ENCODE results near the gene ADGRB2. TPM values are rescaled to one million over a fixed set of nuclear protein-coding genes. Genes with fewer than 3 reads are reported as not detected.

Gene ADGRB2
- total RNA-seq, 6 experiments from 2014 or later, result 0.06 TPM; not detected in 4

GRCh38 chr1:31706384-31707058 lies 57.6 kb downstream of the ADGRB2 start:
- no peaks in the 10 kb centered on the region for H3K27me3 ChIP-seq
- H3K36me3 ChIP-seq, result no peaks in the 10 kb centered on the region
- intact Hi-C loops (cut with DNase I), result no loop called here
- DNase-seq (no peak), ATAC-seq (no peak)
- no peak overlapping the region for H3K27ac ChIP-seq
- peaks cover 0 to 17% (median 4%) of the 10 kb centered on the region in 4 donors for H3K4me1 ChIP-seq
- TF ChIP-seq POLR2A (IDR thresholded peaks at IDR 0.05), result no peak
- no peak for TF ChIP-seq CTCF (IDR thresholded peaks at IDR 0.05)
- no peak overlapping the region for H3K4me3 ChIP-seq
- 58% methylated on average over 2 of the region's 15 CpGs for WGBS (ENCODE audit: insufficient coverage, low coverage, low lambda C conversion rate, missing lambda C conversion rate)
- no peaks in the 10 kb centered on the region for H3K9me3 ChIP-seq

- H3K36me3 ChIP-seq, result no peaks in the 10 kb centered on the region
- WGBS (ENCODE audit: insufficient coverage, low coverage, low lambda C conversion rate, missing lambda C conversion rate), result 33% methylated on average over 9 of the region's 23 CpGs
- peaks cover 0 to 29% (median 8%) of the 10 kb centered on the region in 4 donors for H3K4me1 ChIP-seq
- no peaks in the 10 kb centered on the region for H3K27me3 ChIP-seq
- H3K4me3 ChIP-seq, result peak overlapping the region in 1 of 3 donors; percentile 21
- DNase-seq (peak; percentile 56 to 68 (median 65)), ATAC-seq (peak; percentile 12 to 42 (median 38))
- intact Hi-C loops (cut with DNase I), result no loop called here
- peak in 3 of 4 donors; percentile 15 to 24 (median 17) for TF ChIP-seq CTCF (IDR thresholded peaks at IDR 0.05)
- TF ChIP-seq POLR2A (IDR thresholded peaks at IDR 0.05), result no peak
- H3K9me3 ChIP-seq, result no peaks in the 10 kb centered on the region
- no peak overlapping the region for H3K27ac ChIP-seq
Observed at GRCh38 chr1:31705080-31705866, 58.9 kb downstream of the ADGRB2 start.

- H3K36me3 ChIP-seq, result no peaks in the 10 kb centered on the region
- H3K9me3 ChIP-seq, result no peaks in the 10 kb centered on the region
- 8% methylated on average over 11 of the region's 19 CpGs for WGBS (ENCODE audit: insufficient coverage, low coverage, low lambda C conversion rate, missing lambda C conversion rate)
- intact Hi-C loops (cut with DNase I), result no loop called here
- H3K4me1 ChIP-seq, result peaks cover 0 to 29% (median 8%) of the 10 kb centered on the region in 4 donors
- DNase-seq, result peak in 1 of 3 donors; percentile 62
- no peaks in the 10 kb centered on the region for H3K27me3 ChIP-seq
- TF ChIP-seq POLR2A (IDR thresholded peaks at IDR 0.05), result no peak
- no peak for TF ChIP-seq CTCF (IDR thresholded peaks at IDR 0.05)
- H3K4me3 ChIP-seq, result peak overlapping the region in 2 of 3 donors; percentile 18 to 21
- ATAC-seq, result peak; percentile 63 to 73 (median 68)
- H3K27ac ChIP-seq, result no peak overlapping the region
Observed at GRCh38 chr1:31704271-31705079, 59.7 kb downstream of the ADGRB2 start.

GRCh38 chr1:31703431-31704270 lies 60.5 kb downstream of the ADGRB2 start, which contains the start of gene COL16A1:
Gene COL16A1, minus strand, starts transcription at chr1:31704017. Its CDS starts 1,824 bp downstream, at chr1:31702193.
- intact Hi-C loops (cut with DNase I), result no loop called here
- ATAC-seq, result peak in 3 of 4 donors; percentile 5 to 24 (median 9)
- 61% methylated on average over 7 of the region's 40 CpGs for WGBS (ENCODE audit: insufficient coverage, low coverage, low lambda C conversion rate, missing lambda C conversion rate)
- Histone ChIP-seq H3K9me3 (no peaks in the 10 kb centered on the region), H3K27ac (no peak within 1 kb of the TSS), H3K4me1 (peaks cover 0 to 29% (median 8%) of the 10 kb centered on the region in 4 donors), H3K4me3 (peak within 1 kb of the TSS in 2 of 3 donors; percentile 18 to 21), H3K36me3 (no peaks in the 10 kb centered on the region), H3K27me3 (no peaks in the 10 kb centered on the region)
- TF ChIP-seq CTCF (IDR thresholded peaks at IDR 0.05), result no peak
- DNase-seq, result peak in 1 of 3 donors; percentile 40
